ENCODE data around the gene HOMEZ. TPM values are rescaled to one million over a fixed set of nuclear protein-coding genes. Genes with fewer than 3 reads are reported as not detected.
"Not testable (repeated sequence)": the region's sequence is repeated elsewhere in the genome, so short reads cannot be mapped to it uniquely, and the experiment has no call there.

HOMEZ gene
- total RNA-seq, 1 donor from 2014 or later: 21.7 TPM

GRCh38 chr14:23275412-23275811, 10.5 kb downstream of the HOMEZ start:
- DNase-seq (ENCODE audit: low spot score): no peak
- H3K27me3 Mint-ChIP-seq (ENCODE audit: unreplicated experiment): peaks cover 8% of the 10 kb centered on the region
- TF ChIP-seq CTCF (IDR thresholded peaks at IDR 0.05; ENCODE audit: unreplicated experiment): no peak

GRCh38 chr14:23269193-23269592, 16.7 kb downstream of the HOMEZ start:
- DNase-seq (ENCODE audit: low spot score): no peak
- no peaks in the 10 kb centered on the region for H3K4me1 Mint-ChIP-seq (ENCODE audit: unreplicated experiment)
- H3K9me3 Mint-ChIP-seq (ENCODE audit: unreplicated experiment): no peaks in the 10 kb centered on the region
- H3K27me3 Mint-ChIP-seq (ENCODE audit: unreplicated experiment): peaks cover 3% of the 10 kb centered on the region
- H3K27ac Mint-ChIP-seq (ENCODE audit: unreplicated experiment): no peak overlapping the region
- no peak overlapping the region for H3K4me3 Mint-ChIP-seq (ENCODE audit: unreplicated experiment)
- TF ChIP-seq CTCF (IDR thresholded peaks at IDR 0.05; ENCODE audit: unreplicated experiment): no peak
- H3K36me3 Mint-ChIP-seq (ENCODE audit: low read depth, unreplicated experiment): no peaks in the 10 kb centered on the region

More at GRCh38 chr14:23275412-23275811, 10.5 kb downstream of the HOMEZ start:
- Mint-ChIP-seq H3K4me3 (ENCODE audit: unreplicated experiment) (peak overlapping the region; percentile 9), H3K36me3 (ENCODE audit: low read depth, unreplicated experiment) (peaks cover 19% of the 10 kb centered on the region), H3K4me1 (ENCODE audit: unreplicated experiment) (peaks cover 8% of the 10 kb centered on the region), H3K9me3 (ENCODE audit: unreplicated experiment) (no peaks in the 10 kb centered on the region), H3K27ac (ENCODE audit: unreplicated experiment) (no peak overlapping the region)

GRCh38 chr14:23260849-23261248, 25.1 kb downstream of the HOMEZ start:
- H3K36me3 Mint-ChIP-seq (ENCODE audit: low read depth, unreplicated experiment); H3K4me1 Mint-ChIP-seq (ENCODE audit: unreplicated experiment); H3K27me3 Mint-ChIP-seq (ENCODE audit: unreplicated experiment); H3K27ac Mint-ChIP-seq (ENCODE audit: unreplicated experiment); DNase-seq (ENCODE audit: low spot score); H3K4me3 Mint-ChIP-seq (ENCODE audit: unreplicated experiment); H3K9me3 Mint-ChIP-seq (ENCODE audit: unreplicated experiment): not testable (repeated sequence)

GRCh38 chr14:23259426-23259825, 26.5 kb downstream of the HOMEZ start:
- H3K9me3 Mint-ChIP-seq (ENCODE audit: unreplicated experiment): no peaks in the 10 kb centered on the region
- no peak overlapping the region for H3K4me3 Mint-ChIP-seq (ENCODE audit: unreplicated experiment)
- TF ChIP-seq CTCF (IDR thresholded peaks at IDR 0.05; ENCODE audit: unreplicated experiment): no peak
- no peaks in the 10 kb centered on the region for H3K36me3 Mint-ChIP-seq (ENCODE audit: low read depth, unreplicated experiment)
- DNase-seq (ENCODE audit: low spot score): no peak
- no peaks in the 10 kb centered on the region for H3K27me3 Mint-ChIP-seq (ENCODE audit: unreplicated experiment)
- peaks cover 3% of the 10 kb centered on the region for H3K4me1 Mint-ChIP-seq (ENCODE audit: unreplicated experiment)
- no peak overlapping the region for H3K27ac Mint-ChIP-seq (ENCODE audit: unreplicated experiment)

- Mint-ChIP-seq H3K4me1 (ENCODE audit: unreplicated experiment) (peaks cover 3% of the 10 kb centered on the region), H3K36me3 (ENCODE audit: low read depth, unreplicated experiment) (no peaks in the 10 kb centered on the region), H3K27ac (ENCODE audit: unreplicated experiment) (no peak overlapping the region), H3K4me3 (ENCODE audit: unreplicated experiment) (no peak overlapping the region), H3K9me3 (ENCODE audit: unreplicated experiment) (no peaks in the 10 kb centered on the region), H3K27me3 (ENCODE audit: unreplicated experiment) (no peaks in the 10 kb centered on the region)
- no peak for TF ChIP-seq CTCF (IDR thresholded peaks at IDR 0.05; ENCODE audit: unreplicated experiment)
- DNase-seq (ENCODE audit: low spot score): no peak
These were observed 27.7 kb downstream of the HOMEZ start for GRCh38 chr14:23258256-23258655.

All from endothelial cell (in vitro differentiated cells).